RWPE2 (cell line): Measurements from ENCODE around the gene PLXNB3.
"Not testable (repeated sequence)": the region's sequence is repeated elsewhere in the genome, so short reads cannot be mapped to it uniquely, and the experiment has no call there.

Experiments
- ATAC-seq: fragments of 200-7000 bp; cut with Tn5 transposase; 3 replicates; pipeline ENCODE4 v1.9.1; 2021; ENCODE audit warnings: low read depth
- DNase-seq: peaks from one replicate; pipeline ENCODE4 v3.0.0-alpha.2; 2020; ENCODE audit warnings: low spot score
- H3K27ac ChIP-seq: fragments of 450-650 bp; 2 replicates; pipeline ENCODE4 v1.5.1; 2017; ENCODE audit warnings: mild to moderate bottlenecking; ENCODE audit not compliant: poor library complexity, severe bottlenecking
- H3K27me3 ChIP-seq: fragments of 250-450 bp; sonication (Bioruptor Pico); 2 replicates; pipeline ENCODE4 v1.5.1; 2021; ENCODE audit warnings: mild to moderate bottlenecking, moderate library complexity; ENCODE audit not compliant: insufficient read depth, poor library complexity, severe bottlenecking
- H3K36me3 ChIP-seq: fragments of 250-450 bp; sonication (Bioruptor Pico); 2 replicates; pipeline ENCODE4 v1.5.1; 2020; ENCODE audit warnings: low read depth, mild to moderate bottlenecking, moderate library complexity
- H3K4me1 ChIP-seq: fragments of 250-450 bp; sonication (Bioruptor Pico); 2 replicates; pipeline ENCODE4 v1.5.1; 2021; ENCODE audit warnings: mild to moderate bottlenecking, moderate library complexity; ENCODE audit not compliant: insufficient read depth, poor library complexity, severe bottlenecking
- H3K4me3 ChIP-seq: fragments of 250-450 bp; sonication (Bioruptor Pico); 2 replicates; pipeline ENCODE4 v1.5.1; 2021; ENCODE audit warnings: mild to moderate bottlenecking, moderate library complexity; ENCODE audit not compliant: severe bottlenecking
- H3K9me3 ChIP-seq: fragments of 250-450 bp; sonication (Bioruptor Pico); 2 replicates; pipeline ENCODE4 v1.5.1; 2021; ENCODE audit warnings: mild to moderate bottlenecking, moderate library complexity; ENCODE audit not compliant: severe bottlenecking
- CTCF ChIP-seq: fragments of 450-650 bp; IDR thresholded peaks from one replicate; pipeline ENCODE4 v1.5.1; 2017; ENCODE audit warnings: mild to moderate bottlenecking, moderate library complexity; ENCODE audit not compliant: poor library complexity, severe bottlenecking

PLXNB3 gene

GRCh38 chrX:153744210-153745066 is 19.6 kb upstream of the PLXNB3 start:
- H3K27ac ChIP-seq = no peak overlapping the region
- no peak for DNase-seq
- H3K4me1 ChIP-seq = no peaks in the 10 kb centered on the region
- no peaks in the 10 kb centered on the region for H3K9me3 ChIP-seq
- no peak for ATAC-seq
- no peak for TF ChIP-seq CTCF
- H3K27me3 ChIP-seq = no peaks in the 10 kb centered on the region
- H3K36me3 ChIP-seq = no peaks in the 10 kb centered on the region
- no peak overlapping the region for H3K4me3 ChIP-seq

GRCh38 chrX:153745067-153745433 is 19.0 kb upstream of the PLXNB3 start:
- not testable (repeated sequence) for H3K4me1 ChIP-seq, H3K9me3 ChIP-seq, DNase-seq, H3K27ac ChIP-seq, H3K27me3 ChIP-seq, H3K4me3 ChIP-seq, H3K36me3 ChIP-seq, ATAC-seq

- TF ChIP-seq CTCF = no peak
- H3K9me3 ChIP-seq = no peaks in the 10 kb centered on the region
- no peak for ATAC-seq
- no peak overlapping the region for H3K27ac ChIP-seq
- H3K27me3 ChIP-seq = no peaks in the 10 kb centered on the region
- no peak overlapping the region for H3K4me3 ChIP-seq
- no peak for DNase-seq
- H3K4me1 ChIP-seq = no peaks in the 10 kb centered on the region
- no peaks in the 10 kb centered on the region for H3K36me3 ChIP-seq
Observed at GRCh38 chrX:153746359-153746758, 17.7 kb upstream of the PLXNB3 start.

- not testable (repeated sequence) for H3K27ac ChIP-seq, DNase-seq, H3K4me3 ChIP-seq, ATAC-seq, H3K36me3 ChIP-seq, H3K4me1 ChIP-seq, H3K27me3 ChIP-seq, H3K9me3 ChIP-seq
Observed at GRCh38 chrX:153746991-153747390, 17.1 kb upstream of the PLXNB3 start.

GRCh38 chrX:153749017-153749416 is 15.0 kb upstream of the PLXNB3 start:
- not testable (repeated sequence) for ATAC-seq, H3K4me3 ChIP-seq, H3K4me1 ChIP-seq, H3K27me3 ChIP-seq, H3K27ac ChIP-seq, H3K36me3 ChIP-seq, DNase-seq, H3K9me3 ChIP-seq

- ATAC-seq (no peak), DNase-seq (no peak)
- Histone ChIP-seq H3K27ac (no peak overlapping the region), H3K27me3 (no peaks in the 10 kb centered on the region), H3K9me3 (no peaks in the 10 kb centered on the region), H3K36me3 (no peaks in the 10 kb centered on the region), H3K4me1 (no peaks in the 10 kb centered on the region), H3K4me3 (no peak overlapping the region)
- no peak for TF ChIP-seq CTCF
Observed at GRCh38 chrX:153750127-153750774, 13.8 kb upstream of the PLXNB3 start.
